ENCODE results near the gene PLCE1. TPM values are rescaled to one million over a fixed set of nuclear protein-coding genes. Genes with fewer than 3 reads are reported as not detected.

The PLCE1 gene
- total RNA-seq, 1 donor from 2014 or later, result 51.5 TPM

- intact Hi-C loops (cut with DNase I), result loop anchor here (5.0 kb wide), 1 partner anchor 61 kb away; no protein-coding TSS in a partner anchor
- DNase-seq (ENCODE audit: low spot score), result no peak
These were observed 17.2 kb downstream of the PLCE1 start for GRCh38 chr10:94010886-94011285.

- DNase-seq (ENCODE audit: low spot score), result no peak
- intact Hi-C loops (cut with DNase I), result loop anchor here (5.0 kb wide), 1 partner anchor 61 kb away; no protein-coding TSS in a partner anchor
These were observed 17.6 kb downstream of the PLCE1 start for GRCh38 chr10:94011296-94011695.

DNA sequence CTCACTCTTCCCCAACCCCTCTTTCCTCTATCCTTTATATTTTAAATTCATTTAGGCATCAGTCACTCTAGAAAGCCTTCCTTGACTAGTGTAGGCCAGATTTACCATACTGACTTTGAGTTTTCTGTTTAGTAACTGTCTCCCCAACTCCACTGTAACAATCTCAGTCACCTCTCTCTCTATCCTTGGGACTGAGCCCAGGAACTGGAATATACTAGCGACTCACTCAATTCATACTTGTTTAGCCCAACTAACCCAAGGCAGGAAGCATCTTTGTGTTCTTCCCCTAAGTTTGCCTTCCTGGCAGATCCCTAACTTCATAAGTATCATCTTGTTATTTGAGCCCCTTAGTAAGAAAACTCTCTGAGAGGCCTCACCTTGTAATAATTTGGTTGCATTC, 19.1 kb downstream of the PLCE1 start:
- no peak for DNase-seq (ENCODE audit: low spot score)
- intact Hi-C loops (cut with DNase I), result loop anchor here (5.0 kb wide), 1 partner anchor 59 kb away; no protein-coding TSS in a partner anchor

- intact Hi-C loops (cut with DNase I), result loop anchor here (5.0 kb wide), 1 partner anchor 59 kb away; no protein-coding TSS in a partner anchor
- DNase-seq (ENCODE audit: low spot score), result no peak
These were observed 19.6 kb downstream of the PLCE1 start for GRCh38 chr10:94013331-94013760.

GRCh38 chr10:94014304-94014703, 20.6 kb downstream of the PLCE1 start:
- no peak for DNase-seq (ENCODE audit: low spot score)
- intact Hi-C loops (cut with DNase I), result loop anchor here (5.0 kb wide), 1 partner anchor 58 kb away; no protein-coding TSS in a partner anchor

DNA sequence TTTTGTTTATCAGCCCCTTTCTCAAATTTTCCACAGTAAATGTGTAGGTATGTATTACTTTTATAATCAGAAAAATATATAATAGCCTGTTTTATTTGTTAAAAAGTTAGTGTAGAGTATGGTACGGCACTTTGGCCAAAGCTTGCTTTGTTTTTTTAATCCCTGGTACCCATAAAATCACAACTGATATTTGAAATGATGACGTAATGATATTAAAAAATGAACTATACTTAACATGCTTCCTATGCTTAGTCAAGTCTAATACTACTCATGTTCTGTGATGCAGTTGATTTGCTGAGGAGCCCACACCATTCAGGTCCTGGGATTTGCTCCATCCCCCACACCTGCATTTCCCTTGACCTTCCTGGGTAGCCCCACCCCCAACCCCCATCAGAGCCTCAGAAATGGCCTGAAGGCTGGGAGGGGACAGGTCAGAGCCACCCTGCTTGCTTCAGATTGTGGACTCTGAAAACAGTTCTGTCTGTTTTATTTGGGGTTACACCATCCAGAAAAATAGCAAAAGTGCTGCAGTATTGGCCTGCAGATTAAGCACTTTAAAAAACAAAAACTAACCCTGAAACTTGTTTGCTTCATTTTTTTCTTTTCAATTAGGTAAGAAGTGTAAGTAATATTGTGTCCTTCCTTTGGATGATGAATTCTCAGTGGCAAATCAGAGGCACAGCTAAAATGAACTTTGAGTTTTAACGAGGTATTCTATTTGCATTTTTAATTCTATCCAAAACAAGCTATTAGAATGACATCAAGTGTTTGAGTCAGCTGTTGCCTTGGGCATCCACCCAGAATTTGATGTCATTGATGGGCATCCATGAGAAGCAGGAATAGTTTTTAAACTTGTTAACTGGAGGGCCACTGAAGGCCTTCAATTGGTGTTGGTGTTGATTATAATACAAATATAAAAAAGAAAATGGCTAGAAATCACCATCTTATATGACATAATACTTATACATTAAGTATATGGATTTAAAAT, 23.3 kb downstream of the PLCE1 start:
- DNase-seq (ENCODE audit: low spot score), result no peak
- intact Hi-C loops (cut with DNase I), result no loop called here

- no peak for DNase-seq (ENCODE audit: low spot score)
- intact Hi-C loops (cut with DNase I), result no loop called here
These were observed 24.4 kb downstream of the PLCE1 start for GRCh38 chr10:94018107-94018506.

GRCh38 chr10:94023906-94024305, 30.2 kb downstream of the PLCE1 start:
- no peak for DNase-seq (ENCODE audit: low spot score)
- intact Hi-C loops (cut with DNase I), result no loop called here

DNA sequence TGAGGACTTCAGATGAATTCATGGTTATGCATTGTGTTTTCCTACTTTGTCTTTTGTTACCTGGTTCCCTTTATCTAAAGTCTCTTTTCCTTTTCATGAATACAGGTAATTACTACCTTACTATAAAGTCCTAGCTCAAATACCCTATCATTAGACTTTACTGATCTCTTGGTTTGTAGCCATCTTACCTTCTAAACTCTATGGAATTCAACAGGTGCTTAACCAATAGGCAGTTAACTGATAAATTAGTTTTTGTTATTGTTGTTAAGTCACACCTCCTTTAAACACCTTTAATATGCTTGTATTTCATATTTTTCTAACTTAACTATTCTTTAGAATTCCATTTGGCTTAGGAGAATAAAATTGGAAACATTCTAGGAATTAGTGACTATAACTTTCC, 30.7 kb downstream of the PLCE1 start:
- intact Hi-C loops (cut with DNase I), result no loop called here
- DNase-seq (ENCODE audit: low spot score), result no peak

- intact Hi-C loops (cut with DNase I), result no loop called here
- no peak for DNase-seq (ENCODE audit: low spot score)
These were observed 32.1 kb downstream of the PLCE1 start for GRCh38 chr10:94025806-94026205.

- DNase-seq (ENCODE audit: low spot score), result no peak
- intact Hi-C loops (cut with DNase I), result no loop called here
These were observed 33.5 kb downstream of the PLCE1 start for GRCh38 chr10:94027197-94027596.

- intact Hi-C loops (cut with DNase I), result no loop called here
- no peak for DNase-seq (ENCODE audit: low spot score)
These were observed 36.2 kb downstream of the PLCE1 start for GRCh38 chr10:94029955-94030354.

DNA sequence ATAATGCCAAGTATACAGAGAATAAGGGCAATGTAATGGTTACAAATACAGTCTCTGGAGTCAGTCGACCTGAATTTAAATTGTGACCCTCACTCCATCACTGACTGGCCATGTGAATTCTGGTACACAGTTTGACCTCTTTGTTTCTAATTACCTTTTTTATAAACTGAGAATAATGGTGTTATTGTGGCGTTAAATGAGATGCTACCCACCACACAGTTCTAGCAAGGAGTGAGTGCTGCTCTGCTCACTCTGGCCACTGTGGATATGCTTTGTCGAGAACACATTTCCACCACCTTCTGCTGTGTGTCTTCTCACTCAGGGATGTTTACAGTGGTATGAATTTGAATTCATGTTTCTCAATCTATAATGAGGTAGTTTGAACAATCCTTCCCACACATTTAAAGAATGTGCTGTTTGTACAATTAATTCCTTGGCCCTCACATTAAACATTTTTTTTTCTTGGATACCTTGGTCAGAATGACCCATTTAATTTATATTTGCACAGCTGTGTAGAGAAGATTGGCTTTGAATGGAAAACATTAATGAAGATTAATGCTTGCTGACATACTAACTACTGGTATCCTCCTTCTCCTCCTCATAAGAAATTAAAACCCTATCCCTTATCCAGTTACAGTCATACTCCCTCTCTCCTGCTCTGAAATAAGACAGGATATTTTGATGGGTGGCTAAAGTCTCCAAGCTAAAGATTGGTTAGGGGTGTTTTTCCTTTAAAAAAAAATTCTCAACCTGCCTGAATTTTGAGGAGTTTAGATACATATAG, 42.4 kb downstream of the PLCE1 start:
- intact Hi-C loops (cut with DNase I), result no loop called here
- no peak for DNase-seq (ENCODE audit: low spot score)

DNA sequence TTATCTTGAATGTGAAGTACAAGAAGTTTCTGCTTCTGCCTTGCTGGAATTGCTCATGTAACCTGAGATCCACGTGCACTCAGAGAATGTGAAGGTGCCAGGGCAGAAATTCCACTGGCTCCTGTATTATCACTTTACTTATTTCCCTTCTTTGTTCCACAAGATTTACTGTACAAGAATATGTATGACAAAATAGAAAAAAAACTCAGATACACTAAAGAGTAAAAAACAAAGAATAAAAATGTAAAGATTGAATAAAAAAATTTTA, 43.0 kb downstream of the PLCE1 start:
- intact Hi-C loops (cut with DNase I), result no loop called here
- DNase-seq (ENCODE audit: low spot score), result no peak

DNA sequence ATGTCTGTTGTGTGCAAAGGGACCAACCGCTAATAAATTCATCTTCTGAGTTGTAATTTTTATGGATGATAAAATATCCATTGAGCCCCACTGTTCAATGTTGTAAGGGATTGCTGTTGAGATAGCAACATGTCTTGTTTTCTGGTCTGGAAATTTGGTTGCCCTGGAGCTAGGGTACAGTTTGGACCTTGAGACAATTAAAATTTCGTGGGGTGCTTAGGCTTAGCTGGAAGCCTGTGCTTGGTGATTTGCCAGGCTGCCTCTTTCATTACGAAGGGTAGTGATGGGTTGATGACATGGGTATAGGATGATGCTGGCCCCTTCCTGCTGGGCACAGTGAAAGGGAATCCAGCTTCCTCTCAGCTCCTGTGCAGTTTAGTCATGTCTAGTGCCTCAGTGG, 43.6 kb downstream of the PLCE1 start:
- DNase-seq (ENCODE audit: low spot score), result no peak
- intact Hi-C loops (cut with DNase I), result no loop called here

GRCh38 chr10:94038024-94038423, 44.3 kb downstream of the PLCE1 start:
- intact Hi-C loops (cut with DNase I), result no loop called here
- DNase-seq (ENCODE audit: low spot score), result no peak

DNA sequence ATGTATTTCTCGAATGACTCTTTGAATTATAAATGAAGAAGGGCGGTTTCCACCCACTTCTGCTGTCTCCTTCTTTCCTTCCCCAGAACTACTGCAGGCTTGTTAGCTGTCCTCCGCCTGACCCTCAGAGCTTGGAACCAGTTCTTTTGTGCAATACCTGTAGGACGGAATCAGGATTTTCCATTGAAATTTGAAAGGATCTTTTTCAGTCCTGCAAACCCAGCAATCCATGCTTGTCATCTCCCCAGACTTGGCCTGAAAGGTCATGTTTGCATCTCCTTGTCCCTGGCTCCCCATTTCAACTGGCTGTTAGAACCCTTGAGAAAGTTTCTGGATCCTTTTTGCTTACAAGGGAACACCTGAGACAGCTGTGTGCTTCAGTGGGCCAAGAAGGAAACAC, 47.5 kb downstream of the PLCE1 start:
- intact Hi-C loops (cut with DNase I), result no loop called here

DNA sequence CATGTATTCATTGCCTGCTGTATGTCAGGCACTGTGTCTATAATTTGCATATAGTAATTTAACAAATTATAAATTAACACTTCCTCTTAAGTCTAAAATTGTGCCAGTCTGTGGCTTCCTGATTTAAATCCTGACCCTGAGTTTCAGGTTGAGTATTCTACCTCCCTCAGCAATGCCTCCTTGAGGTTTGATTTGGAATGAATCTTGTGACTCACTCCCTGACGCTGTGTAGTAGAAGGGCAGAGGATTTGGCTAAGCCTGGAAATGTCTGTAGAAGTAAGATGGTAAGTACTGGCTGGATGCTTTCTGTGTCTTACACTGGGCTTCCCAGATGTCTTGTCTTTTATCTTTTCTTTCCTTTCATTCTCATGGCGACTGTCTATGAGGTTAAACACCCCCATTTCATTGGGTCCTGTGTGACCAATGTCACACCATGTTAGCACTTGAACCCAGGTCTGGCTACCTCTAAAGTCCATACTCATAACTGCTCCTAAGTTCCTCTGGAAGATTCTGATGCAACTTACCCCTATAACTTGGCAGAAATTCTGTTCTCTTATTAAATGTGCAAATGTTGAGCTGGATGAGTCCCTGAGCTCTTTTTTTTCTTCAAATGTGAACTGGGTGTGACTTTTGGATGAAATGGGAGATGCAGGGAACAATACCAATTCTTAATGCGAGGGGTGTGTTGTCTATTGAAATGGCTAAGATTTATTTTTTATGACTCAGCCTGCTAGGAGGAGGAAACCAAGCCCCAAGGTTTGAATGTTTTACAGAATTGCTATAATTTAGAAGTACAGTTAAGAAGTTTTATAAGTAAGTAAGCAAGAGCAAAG, 48.5 kb downstream of the PLCE1 start:
- DNase-seq (ENCODE audit: low spot score), result no peak
- intact Hi-C loops (cut with DNase I), result no loop called here

More for the DNA sequence above, 47.5 kb downstream of the PLCE1 start:
- no peak for DNase-seq (ENCODE audit: low spot score)

DNA sequence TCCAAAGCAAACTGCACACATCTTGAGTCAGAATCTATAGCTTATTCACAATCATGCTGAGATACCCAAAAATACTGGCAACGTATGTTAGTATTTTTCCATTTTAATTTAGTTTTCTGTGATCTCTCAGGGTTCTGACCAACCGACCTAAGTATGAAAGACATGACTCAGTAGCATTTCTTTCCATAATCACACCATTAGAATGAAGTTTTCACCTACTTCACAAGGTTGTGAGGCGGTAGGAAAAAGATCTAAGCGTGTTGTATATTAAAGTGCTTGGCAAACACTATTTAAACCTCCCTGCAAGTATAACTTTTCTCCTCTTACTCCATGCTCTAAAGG, 49.1 kb downstream of the PLCE1 start:
- intact Hi-C loops (cut with DNase I), result no loop called here
- no peak for DNase-seq (ENCODE audit: low spot score)
